Upper lobe of left lung (tissue), 4 donors: ENCODE measurements around the gene BPGM.

Experiments
- EP300 ChIP-seq, 4 donors: sonication (generic); formaldehyde crosslinking; IDR thresholded peaks; one replicate each; pipeline ENCODE4 v1.5.1; 2017; ENCODE audit warnings: antibody characterized with exemption in 4 of 4, control low read depth in 2 of 4
- POLR2A ChIP-seq, 4 donors: fragments of 450-650 bp; IDR thresholded peaks; one replicate each; pipeline ENCODE4 v1.5.1; 2016 to 2017; ENCODE audit warnings: antibody characterized with exemption in 4 of 4, mild to moderate bottlenecking in 2 of 4
- TF ChIP-seq, protein P1 (sequence below), 6 experiments: fragments of 450-650 bp in 4 of 6; fragments of 200-600 bp in 2 of 6; sonication (generic) in 2 of 6; IDR thresholded peaks; one replicate each; pipeline ENCODE4 v1.5.1; 2016 to 2019; ENCODE audit warnings: antibody characterized with exemption in 6 of 6

- TF ChIP-seq, protein P1, sequence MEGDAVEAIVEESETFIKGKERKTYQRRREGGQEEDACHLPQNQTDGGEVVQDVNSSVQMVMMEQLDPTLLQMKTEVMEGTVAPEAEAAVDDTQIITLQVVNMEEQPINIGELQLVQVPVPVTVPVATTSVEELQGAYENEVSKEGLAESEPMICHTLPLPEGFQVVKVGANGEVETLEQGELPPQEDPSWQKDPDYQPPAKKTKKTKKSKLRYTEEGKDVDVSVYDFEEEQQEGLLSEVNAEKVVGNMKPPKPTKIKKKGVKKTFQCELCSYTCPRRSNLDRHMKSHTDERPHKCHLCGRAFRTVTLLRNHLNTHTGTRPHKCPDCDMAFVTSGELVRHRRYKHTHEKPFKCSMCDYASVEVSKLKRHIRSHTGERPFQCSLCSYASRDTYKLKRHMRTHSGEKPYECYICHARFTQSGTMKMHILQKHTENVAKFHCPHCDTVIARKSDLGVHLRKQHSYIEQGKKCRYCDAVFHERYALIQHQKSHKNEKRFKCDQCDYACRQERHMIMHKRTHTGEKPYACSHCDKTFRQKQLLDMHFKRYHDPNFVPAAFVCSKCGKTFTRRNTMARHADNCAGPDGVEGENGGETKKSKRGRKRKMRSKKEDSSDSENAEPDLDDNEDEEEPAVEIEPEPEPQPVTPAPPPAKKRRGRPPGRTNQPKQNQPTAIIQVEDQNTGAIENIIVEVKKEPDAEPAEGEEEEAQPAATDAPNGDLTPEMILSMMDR (IDR thresholded peaks at IDR 0.05), result no peak
- TF ChIP-seq EP300 (IDR thresholded peaks at IDR 0.05) (no peak), POLR2A (IDR thresholded peaks at IDR 0.05) (no peak)
Observed at GRCh38 chr7:134679006-134679405, 32.4 kb downstream of the BPGM start.
